BJ (cell line): ENCODE results near the gene TNS1. TPM values are rescaled to one million over a fixed set of nuclear protein-coding genes. Genes with fewer than 3 reads are reported as not detected.

Experiments used
- CTCF ChIA-PET: fragments of 350-600 bp; formaldehyde crosslinking; extraction: SDS; loops from one replicate; lab custom pipeline; 2021; ENCODE audit warnings: antibody characterized with exemption, inconsistent platforms; lab: Yijun Ruan, JAX
- POLR2A ChIA-PET: fragments of 300-600 bp; sonication (Branson Sonifier 250); formaldehyde crosslinking; extraction: SDS; loops from one replicate; lab custom pipeline; 2021; ENCODE audit warnings: antibody characterized with exemption; lab: Charles Lee
- DNase-seq: peaks from one replicate; pipeline ENCODE4 v3.0.0-alpha.2; 2011; ENCODE audit warnings: low read depth
- H3K27me3 ChIP-seq: 2 replicates; pipeline ENCODE4 v1.6.0; 2011; ENCODE audit warnings: low read length; ENCODE audit not compliant: control insufficient read depth, insufficient read depth
- H3K36me3 ChIP-seq: 2 replicates; pipeline ENCODE4 v1.5.1; 2011; ENCODE audit warnings: low read length; ENCODE audit not compliant: control insufficient read depth, insufficient read depth
- H3K4me3 ChIP-seq: 2 replicates; pipeline ENCODE4 v1.5.1; 2011; ENCODE audit warnings: low read depth, mild to moderate bottlenecking, control low read depth, low read length
- CTCF ChIP-seq: IDR thresholded peaks from 2 replicates; pipeline ENCODE4 v1.5.1; 2011; ENCODE audit warnings: low read depth, mild to moderate bottlenecking, control low read depth, inconsistent platforms, low read length, moderate library complexity; ENCODE audit not compliant: insufficient read depth
- polyA plus RNA-seq: library from polyadenylated mRNA; depleted of rRNA; stranded (reverse); fragments of >200 nt; gene quantifications from 2 replicates; pipeline ENCODE4 v1.2.3, GENCODE V29; 2011

Gene TNS1
- polyA plus RNA-seq, 1 experiment = 35.6 TPM

DNA sequence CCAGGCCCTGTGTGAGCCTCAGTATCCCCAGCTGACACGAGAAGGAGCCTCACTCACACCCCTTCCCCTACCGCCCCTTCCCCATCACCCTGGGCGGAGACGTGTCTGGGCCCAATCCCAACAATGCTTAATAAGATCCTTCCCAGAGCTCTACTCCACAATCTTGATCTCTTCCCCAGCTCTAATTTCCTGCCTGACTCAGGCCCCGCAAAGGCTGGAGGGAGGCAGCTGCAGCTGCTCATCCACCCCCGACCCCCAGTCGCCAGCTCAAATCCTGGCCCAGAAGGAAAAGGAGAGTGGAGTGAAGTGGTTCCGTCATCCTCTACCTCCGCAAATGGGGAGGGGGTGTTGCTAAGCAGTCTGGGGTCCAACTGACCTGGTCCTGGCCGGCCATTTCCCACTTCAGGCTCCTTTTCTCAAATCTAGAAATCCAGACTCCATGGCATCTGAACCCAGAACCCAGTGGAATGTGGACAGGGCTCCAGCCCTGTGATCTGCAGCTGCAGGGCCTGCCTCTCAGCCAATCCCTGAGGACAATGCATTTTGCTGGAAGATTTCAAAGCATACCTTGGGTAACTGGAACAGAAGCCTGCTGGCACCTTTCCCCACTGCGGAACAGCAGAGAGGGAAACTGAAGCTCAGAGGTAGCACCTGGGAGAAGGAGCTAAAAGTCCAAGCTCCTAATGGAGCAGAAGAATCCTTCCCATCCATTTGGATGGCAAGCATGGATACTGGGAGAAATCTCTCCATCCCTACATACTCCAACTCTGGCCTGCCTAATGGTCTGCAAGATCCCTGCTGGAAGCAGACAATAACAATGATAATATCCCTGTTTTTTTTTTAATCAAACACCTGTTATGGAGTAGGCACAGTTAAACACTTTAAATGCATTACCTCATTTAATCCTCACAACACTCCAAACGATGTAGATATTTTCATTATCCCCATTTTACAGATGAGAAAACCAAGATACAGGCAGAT lies 5.6 kb upstream of the TNS1 start:
- TF ChIP-seq CTCF = no peak
- Histone ChIP-seq H3K27me3 (no peaks in the 10 kb centered on the region), H3K36me3 (no peaks in the 10 kb centered on the region), H3K4me3 (no peak overlapping the region)
- ChIA-PET POLR2A (no interaction called here), CTCF (interaction anchor here (1.0 to 1.9 kb wide), 7 partner anchors 14 to 223 kb away, joined by 3 to 17 read pairs (median 4); no protein-coding TSS in a partner anchor)
- DNase-seq = no peak

GRCh38 chr2:218006741-218007140 lies 3.9 kb upstream of the TNS1 start:
- TF ChIP-seq CTCF = no peak
- no peak for DNase-seq
- no peaks in the 10 kb centered on the region for H3K27me3 ChIP-seq
- H3K36me3 ChIP-seq = no peaks in the 10 kb centered on the region
- CTCF ChIA-PET = interaction anchor here (0.8 to 2.3 kb wide), 3 partner anchors 13 to 62 kb away, joined by 3 to 11 read pairs (median 4); no protein-coding TSS in a partner anchor
- no peak overlapping the region for H3K4me3 ChIP-seq
- POLR2A ChIA-PET = no interaction called here

DNA sequence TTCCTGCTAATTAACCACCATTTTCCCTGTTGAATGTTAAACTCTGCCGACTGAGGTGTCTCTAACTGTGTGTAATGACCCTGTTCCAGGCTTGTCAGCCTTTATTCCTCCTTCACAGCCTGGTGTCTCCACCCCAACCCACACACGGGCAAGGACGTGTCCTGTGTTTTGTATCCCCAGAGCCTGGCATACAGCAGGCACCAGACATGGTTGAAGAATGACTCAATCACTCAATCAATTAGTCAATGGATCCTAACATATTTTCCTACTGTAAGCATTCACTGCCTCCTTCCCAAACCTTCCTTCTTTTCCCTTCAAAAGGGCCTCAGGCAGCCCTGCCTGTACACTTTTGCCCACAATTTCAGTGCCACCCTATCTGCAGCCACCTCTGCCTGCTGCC lies 2.7 kb upstream of the TNS1 start:
- ChIA-PET CTCF (interaction anchor here (2.3 kb wide), 1 partner anchor 12 kb away, joined by 11 read pairs; no protein-coding TSS in a partner anchor), POLR2A (no interaction called here)
- no peak for DNase-seq
- Histone ChIP-seq H3K36me3 (no peaks in the 10 kb centered on the region), H3K4me3 (no peak overlapping the region), H3K27me3 (no peaks in the 10 kb centered on the region)
- no peak for TF ChIP-seq CTCF

- TF ChIP-seq CTCF = no peak
- no peaks in the 10 kb centered on the region for H3K27me3 ChIP-seq
- DNase-seq = no peak
- H3K4me3 ChIP-seq = no peak overlapping the region
- ChIA-PET CTCF (no interaction called here), POLR2A (no interaction called here)
- H3K36me3 ChIP-seq = no peaks in the 10 kb centered on the region
These were observed 2.2 kb upstream of the TNS1 start for GRCh38 chr2:218005028-218005427.

DNA sequence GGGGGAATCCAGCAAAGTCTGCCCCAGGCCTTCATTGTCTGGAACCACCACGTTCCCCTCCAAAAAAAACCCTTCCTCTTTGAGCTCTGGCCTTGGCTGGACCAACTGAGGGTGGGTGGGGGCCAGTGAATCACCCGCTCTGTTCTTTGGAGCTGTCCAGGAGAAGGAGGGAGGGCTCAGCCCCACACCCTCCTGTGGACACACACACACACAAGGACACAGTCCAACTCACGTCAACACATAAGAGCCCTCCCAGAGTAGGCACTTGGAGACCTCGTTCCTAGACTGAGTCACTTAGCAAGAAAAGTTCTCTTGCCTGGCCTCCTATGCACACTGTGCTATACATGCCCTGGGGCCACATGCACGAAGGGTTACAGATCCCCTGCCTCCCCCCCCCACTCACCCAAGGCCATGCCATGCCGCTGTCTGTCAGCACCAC lies 1.2 kb upstream of the TNS1 start:
- TF ChIP-seq CTCF = no peak
- Histone ChIP-seq H3K36me3 (no peaks in the 10 kb centered on the region), H3K4me3 (no peak overlapping the region), H3K27me3 (no peaks in the 10 kb centered on the region)
- ChIA-PET CTCF (interaction anchor here (0.6 to 3.1 kb wide), 5 partner anchors 8 to 1383 kb away, joined by 3 to 9 read pairs (median 3); no protein-coding TSS in a partner anchor), POLR2A (no interaction called here)
- peak; percentile 83 for DNase-seq
